OCI-LY1 (cell line): ENCODE results near the gene SLC39A11.

Experiments
- H2AFZ ChIP-seq: fragments of 200-600 bp; sonication (generic), shearing (Covaris generic); 2 replicates; pipeline ENCODE4 v1.6.0; 2014; ENCODE audit warnings: antibody characterized with exemption, mild to moderate bottlenecking, low read length
- H3F3A ChIP-seq: fragments of 200-600 bp; sonication (generic), shearing (Covaris generic); 2 replicates; pipeline ENCODE4 v1.6.0; 2014; ENCODE audit warnings: mild to moderate bottlenecking, antibody characterized with exemption, low read length, moderate library complexity; ENCODE audit not compliant: insufficient read depth
- H3K27ac ChIP-seq: fragments of 200-600 bp; sonication (generic); 2 replicates; pipeline ENCODE4 v1.5.1; 2014; ENCODE audit warnings: low read length, mixed run types, mild to moderate bottlenecking, low read depth; ENCODE audit not compliant: poor library complexity, severe bottlenecking
- H3K27me3 ChIP-seq: fragments of 200-600 bp; sonication (generic); 2 replicates; pipeline ENCODE4 v1.6.0; 2014; ENCODE audit warnings: antibody characterized with exemption, mild to moderate bottlenecking, low read length, moderate library complexity; ENCODE audit not compliant: insufficient read depth
- H3K36me3 ChIP-seq: fragments of 200-600 bp; sonication (generic); 2 replicates; pipeline ENCODE4 v1.6.1; 2014; ENCODE audit warnings: mild to moderate bottlenecking, antibody characterized with exemption, low read length, moderate library complexity, mixed read lengths; ENCODE audit not compliant: insufficient read depth
- H3K4me1 ChIP-seq: fragments of 200-600 bp; sonication (generic); 2 replicates; pipeline ENCODE4 v1.5.1; 2014; ENCODE audit warnings: mild to moderate bottlenecking, low read length, moderate library complexity; ENCODE audit not compliant: insufficient read depth, severe bottlenecking
- H3K4me2 ChIP-seq: fragments of 200-600 bp; sonication (generic), shearing (Covaris generic); 2 replicates; pipeline ENCODE4 v1.6.1; 2014; ENCODE audit warnings: low read length
- H3K4me3 ChIP-seq: fragments of 200-600 bp; sonication (generic); 2 replicates; pipeline ENCODE4 v1.5.1; 2014; ENCODE audit warnings: low read length, low read depth, mild to moderate bottlenecking, mixed read lengths; ENCODE audit not compliant: poor library complexity, severe bottlenecking
- H3K79me2 ChIP-seq: fragments of 200-600 bp; shearing (Covaris generic); 2 replicates; pipeline ENCODE4 v1.6.1; 2016; ENCODE audit warnings: mixed run types, low read length, mixed read lengths; ENCODE audit not compliant: insufficient read depth
- H3K9ac ChIP-seq: fragments of 200-600 bp; sonication (generic), shearing (Covaris generic); 2 replicates; pipeline ENCODE4 v1.6.1; 2014; ENCODE audit warnings: mild to moderate bottlenecking, low read length, mixed read lengths
- H3K9me2 ChIP-seq: fragments of 200-600 bp; sonication (generic), shearing (Covaris generic); 2 replicates; pipeline ENCODE4 v1.6.1; 2014; ENCODE audit warnings: low read depth, mild to moderate bottlenecking, low read length, mixed read lengths
- H3K9me3 ChIP-seq: fragments of 200-600 bp; shearing (Covaris generic); 2 replicates; pipeline ENCODE4 v1.6.1; 2014; ENCODE audit warnings: low read length, mixed read lengths
- H4K20me1 ChIP-seq: fragments of 200-600 bp; sonication (generic), shearing (Covaris generic); 2 replicates; pipeline ENCODE4 v1.6.0; 2016; ENCODE audit warnings: mild to moderate bottlenecking, low read length; ENCODE audit not compliant: insufficient read depth
- EZH2 ChIP-seq: fragments of 200-600 bp; sonication (generic), shearing (Covaris generic); IDR thresholded peaks from 2 replicates; pipeline ENCODE4 v1.8.0; 2017; ENCODE audit warnings: borderline replicate concordance, mixed run types, mild to moderate bottlenecking, antibody characterized with exemption, low read length, moderate library complexity, mixed read lengths
- TF ChIP-seq, protein P1 (sequence below): fragments of 200-600 bp; sonication (generic), shearing (Covaris generic); IDR thresholded peaks from 2 replicates; pipeline ENCODE4 v1.5.1; 2017; ENCODE audit warnings: mild to moderate bottlenecking, antibody characterized with exemption, low read length, moderate library complexity, mixed read lengths

The SLC39A11 gene

GRCh38 chr17:72667096-72668063 lies 425.1 kb downstream of the SLC39A11 start:
- H3K27me3 ChIP-seq, result no peaks in the 10 kb centered on the region
- no peaks in the 10 kb centered on the region for H3F3A ChIP-seq
- H3K9ac ChIP-seq, result no peak overlapping the region
- no peaks in the 10 kb centered on the region for H3K9me2 ChIP-seq
- H3K79me2 ChIP-seq, result no peaks in the 10 kb centered on the region
- no peaks in the 10 kb centered on the region for H3K36me3 ChIP-seq
- no peaks in the 10 kb centered on the region for H3K9me3 ChIP-seq
- TF ChIP-seq EZH2, result no peak
- TF ChIP-seq, protein P1, sequence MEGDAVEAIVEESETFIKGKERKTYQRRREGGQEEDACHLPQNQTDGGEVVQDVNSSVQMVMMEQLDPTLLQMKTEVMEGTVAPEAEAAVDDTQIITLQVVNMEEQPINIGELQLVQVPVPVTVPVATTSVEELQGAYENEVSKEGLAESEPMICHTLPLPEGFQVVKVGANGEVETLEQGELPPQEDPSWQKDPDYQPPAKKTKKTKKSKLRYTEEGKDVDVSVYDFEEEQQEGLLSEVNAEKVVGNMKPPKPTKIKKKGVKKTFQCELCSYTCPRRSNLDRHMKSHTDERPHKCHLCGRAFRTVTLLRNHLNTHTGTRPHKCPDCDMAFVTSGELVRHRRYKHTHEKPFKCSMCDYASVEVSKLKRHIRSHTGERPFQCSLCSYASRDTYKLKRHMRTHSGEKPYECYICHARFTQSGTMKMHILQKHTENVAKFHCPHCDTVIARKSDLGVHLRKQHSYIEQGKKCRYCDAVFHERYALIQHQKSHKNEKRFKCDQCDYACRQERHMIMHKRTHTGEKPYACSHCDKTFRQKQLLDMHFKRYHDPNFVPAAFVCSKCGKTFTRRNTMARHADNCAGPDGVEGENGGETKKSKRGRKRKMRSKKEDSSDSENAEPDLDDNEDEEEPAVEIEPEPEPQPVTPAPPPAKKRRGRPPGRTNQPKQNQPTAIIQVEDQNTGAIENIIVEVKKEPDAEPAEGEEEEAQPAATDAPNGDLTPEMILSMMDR, result no peak
- H4K20me1 ChIP-seq, result no peaks in the 10 kb centered on the region
- H3K4me1 ChIP-seq, result peaks cover 6% of the 10 kb centered on the region
- H3K4me3 ChIP-seq, result no peak overlapping the region
- no peak overlapping the region for H3K4me2 ChIP-seq
- no peak overlapping the region for H2AFZ ChIP-seq
- no peak overlapping the region for H3K27ac ChIP-seq

DNA sequence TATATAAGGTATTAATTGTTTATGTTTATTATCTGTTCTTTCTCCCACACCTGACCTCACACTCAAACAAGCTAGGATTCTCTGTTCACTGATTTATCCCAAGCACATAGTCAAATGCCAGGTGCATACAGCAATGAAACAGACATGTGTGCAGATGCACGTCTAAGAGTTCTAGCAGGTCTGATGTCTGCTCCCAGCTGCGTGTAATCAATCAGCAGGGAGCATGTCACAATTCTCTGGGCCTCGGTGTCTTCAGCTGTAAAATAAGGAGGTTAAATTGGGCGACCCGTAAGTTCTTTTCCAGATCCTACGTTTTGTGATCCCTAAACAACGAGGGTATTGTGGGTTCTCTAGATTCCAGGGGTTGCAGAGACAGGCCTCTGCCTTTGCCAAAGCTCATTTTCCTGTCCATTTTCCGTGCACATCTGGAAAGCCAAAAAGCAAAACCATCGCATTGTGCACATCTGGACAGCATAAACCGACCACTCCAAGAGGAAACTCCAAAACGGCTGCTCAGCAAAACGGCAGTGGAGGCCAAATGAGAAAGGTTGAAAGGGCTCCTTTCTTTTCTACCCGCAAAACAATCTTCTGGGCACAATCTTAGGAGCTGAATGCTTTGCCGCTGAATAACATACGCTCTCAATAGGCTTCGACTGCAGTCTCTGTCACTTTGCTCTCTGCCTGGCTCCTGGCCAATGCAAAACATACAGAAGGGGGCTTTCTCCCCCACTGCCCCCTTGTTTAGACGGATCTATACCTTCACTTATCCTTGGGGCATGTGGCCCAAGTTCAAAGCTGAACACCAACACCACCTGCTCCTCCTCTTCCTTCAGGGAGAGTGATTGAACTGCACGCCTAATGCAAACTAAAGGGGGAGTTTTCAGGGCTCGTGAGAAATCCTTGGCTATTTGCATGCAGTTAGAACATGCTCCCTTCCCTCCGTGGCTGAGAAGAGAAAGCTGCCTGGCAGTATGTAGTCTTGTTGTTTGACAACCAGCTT lies 426.3 kb downstream of the SLC39A11 start:
- H3K9ac ChIP-seq, result no peak overlapping the region
- H3K36me3 ChIP-seq, result no peaks in the 10 kb centered on the region
- no peak overlapping the region for H2AFZ ChIP-seq
- no peak overlapping the region for H3K27ac ChIP-seq
- H3F3A ChIP-seq, result no peaks in the 10 kb centered on the region
- no peak overlapping the region for H3K4me3 ChIP-seq
- H3K4me2 ChIP-seq, result no peak overlapping the region
- H3K9me3 ChIP-seq, result no peaks in the 10 kb centered on the region
- peaks cover 6% of the 10 kb centered on the region for H3K4me1 ChIP-seq
- no peaks in the 10 kb centered on the region for H4K20me1 ChIP-seq
- no peaks in the 10 kb centered on the region for H3K27me3 ChIP-seq
- TF ChIP-seq, protein P1, result no peak
- no peak for TF ChIP-seq EZH2
- H3K79me2 ChIP-seq, result no peaks in the 10 kb centered on the region
- H3K9me2 ChIP-seq, result no peaks in the 10 kb centered on the region

DNA sequence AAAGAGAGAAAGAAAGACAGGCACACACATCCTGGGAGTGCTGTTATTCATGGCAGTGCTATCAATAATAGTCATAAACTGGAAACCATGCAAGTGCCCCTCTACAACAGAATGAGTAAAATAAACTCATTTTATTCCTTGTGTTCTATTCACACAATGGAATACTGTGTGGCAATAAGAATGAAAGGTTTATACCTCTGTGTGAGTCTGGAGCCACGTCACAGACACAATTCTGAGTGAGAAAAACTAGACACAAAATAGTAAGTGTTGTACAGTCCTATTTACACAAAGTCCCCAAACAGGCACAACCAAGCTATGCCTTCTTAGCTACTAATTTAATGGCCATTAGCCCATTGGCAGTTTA lies 429.7 kb downstream of the SLC39A11 start:
- no peak overlapping the region for H3K9ac ChIP-seq
- no peaks in the 10 kb centered on the region for H3F3A ChIP-seq
- H3K4me3 ChIP-seq, result no peak overlapping the region
- H2AFZ ChIP-seq, result no peak overlapping the region
- no peak for TF ChIP-seq EZH2
- TF ChIP-seq, protein P1, result no peak
- H4K20me1 ChIP-seq, result no peaks in the 10 kb centered on the region
- H3K27ac ChIP-seq, result no peak overlapping the region
- no peak overlapping the region for H3K4me2 ChIP-seq
- H3K27me3 ChIP-seq, result no peaks in the 10 kb centered on the region
- no peaks in the 10 kb centered on the region for H3K79me2 ChIP-seq
- no peaks in the 10 kb centered on the region for H3K9me3 ChIP-seq
- peaks cover 6% of the 10 kb centered on the region for H3K4me1 ChIP-seq
- no peaks in the 10 kb centered on the region for H3K36me3 ChIP-seq
- H3K9me2 ChIP-seq, result no peaks in the 10 kb centered on the region
